Upper lobe of left lung (tissue), 6 donors: Measurements from ENCODE around the gene SEM1. TPM values are rescaled to one million over a fixed set of nuclear protein-coding genes. Genes with fewer than 3 reads are reported as not detected.

ENCODE experiments used
- ATAC-seq, 2 donors: fragments of 200-7000 bp; cut with Tn5 transposase; one replicate each; pipeline ENCODE4 v1.9.1; 2022; ENCODE audit warnings: mild to moderate bottlenecking in 2 of 2, moderate library complexity in 2 of 2; ENCODE audit not compliant: low FRiP score in 2 of 2
- DNase-seq, 2 donors: peaks; one replicate each; pipeline ENCODE4 v3.0.0-alpha.2; 2019 to 2020
- H3K27ac ChIP-seq, 4 donors: fragments of 200-600 bp; sonication (generic); one replicate each; pipeline ENCODE4 v1.5.1; 2016 to 2019
- H3K27me3 ChIP-seq, 4 donors: fragments of 200-600 bp; sonication (generic); one replicate each; pipeline ENCODE4 v1.5.1; 2017 to 2019
- H3K36me3 ChIP-seq, 4 donors: fragments of 200-600 bp; sonication (generic); one replicate each; pipeline ENCODE4 v1.5.1; 2016 to 2019
- H3K4me1 ChIP-seq, 4 donors: fragments of 200-600 bp; sonication (generic); one replicate each; pipeline ENCODE4 v1.5.1; 2018 to 2019
- H3K4me3 ChIP-seq, 4 donors: fragments of 200-600 bp; sonication (generic); one replicate each; pipeline ENCODE4 v1.5.1; 2017 to 2019; ENCODE audit warnings: mild to moderate bottlenecking in 2 of 4, moderate library complexity in 1 of 4
- H3K9me3 ChIP-seq, 4 donors: fragments of 200-600 bp; sonication (generic); one replicate each; pipeline ENCODE4 v1.5.1; 2018 to 2019
- CTCF ChIP-seq, 6 experiments: fragments of 450-650 bp in 4 of 6; fragments of 200-600 bp in 2 of 6; sonication (generic) in 2 of 6; IDR thresholded peaks; one replicate each; pipeline ENCODE4 v1.5.1; 2016 to 2019; ENCODE audit warnings: antibody characterized with exemption in 6 of 6
- EP300 ChIP-seq, 4 donors: sonication (generic); formaldehyde crosslinking; IDR thresholded peaks; one replicate each; pipeline ENCODE4 v1.5.1; 2017; ENCODE audit warnings: antibody characterized with exemption in 4 of 4, control low read depth in 2 of 4
- POLR2A ChIP-seq, 4 donors: fragments of 450-650 bp; IDR thresholded peaks; one replicate each; pipeline ENCODE4 v1.5.1; 2016 to 2017; ENCODE audit warnings: antibody characterized with exemption in 4 of 4, mild to moderate bottlenecking in 2 of 4
- POLR2AphosphoS5 ChIP-seq, 2 donors: sonication (generic); formaldehyde crosslinking; IDR thresholded peaks; one replicate each; pipeline ENCODE4 v1.5.1; 2017; ENCODE audit warnings: antibody characterized with exemption in 2 of 2
- WGBS, 2 donors: methylation state at CpG; one replicate each; pipeline ENCODE4 v1.1.5; 2017 to 2018; 5-methylcytosine and 5-hydroxymethylcytosine counted together
- total RNA-seq, 6 donors: library from RNA; depleted of rRNA in 4 of 6; stranded (reverse); fragments of >200 nt in 4 of 6; gene quantifications; one replicate each; pipeline versions ENCODE4 v1.1.0 to v1.2.1, GENCODE V29; 2016 to 2021
- donor health status: DM: no; HTN: no; CAD: no; lungs with moderate emphysema.
- donor health status: DM: no; HTN: yes; CAD: no; lungs with severe emphysema.

SEM1 gene
- total RNA-seq, 6 donors from 2014 or later: 27.1 to 41.9 (median 32.9) TPM

DNA sequence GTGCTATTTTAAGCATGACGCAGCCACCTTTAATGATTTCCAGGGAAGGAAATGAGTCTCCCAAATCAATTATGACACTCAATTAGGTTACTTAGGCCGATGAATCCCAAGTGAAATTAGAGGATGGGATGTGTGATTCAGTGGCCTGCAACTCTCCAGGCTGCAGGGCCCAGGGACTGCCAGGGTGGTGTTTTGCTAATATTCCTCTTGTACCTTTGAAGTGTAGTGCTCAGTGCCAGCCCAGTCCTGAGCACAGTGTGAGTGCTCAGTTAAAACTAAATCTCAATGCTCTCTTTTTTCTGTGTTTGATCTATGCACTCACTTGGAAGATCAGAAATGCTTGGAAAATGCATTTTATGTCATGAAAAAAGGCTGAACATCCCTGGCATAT is 51.6 kb downstream of the SEM1 start:
- Histone ChIP-seq H3K36me3 (no peaks in the 10 kb centered on the region), H3K4me3 (no peak overlapping the region), H3K9me3 (no peaks in the 10 kb centered on the region), H3K4me1 (no peaks in the 10 kb centered on the region), H3K27me3 (no peaks in the 10 kb centered on the region), H3K27ac (no peak overlapping the region)
- WGBS, 2 donors: 81 to 95% methylated on average over 2 of the region's 2 CpGs
- TF ChIP-seq POLR2A (IDR thresholded peaks at IDR 0.05) (no peak), CTCF (IDR thresholded peaks at IDR 0.05) (no peak), POLR2AphosphoS5 (IDR thresholded peaks at IDR 0.05) (no peak), EP300 (IDR thresholded peaks at IDR 0.05) (no peak)
- DNase-seq: no peak
- no peak for ATAC-seq

DNA sequence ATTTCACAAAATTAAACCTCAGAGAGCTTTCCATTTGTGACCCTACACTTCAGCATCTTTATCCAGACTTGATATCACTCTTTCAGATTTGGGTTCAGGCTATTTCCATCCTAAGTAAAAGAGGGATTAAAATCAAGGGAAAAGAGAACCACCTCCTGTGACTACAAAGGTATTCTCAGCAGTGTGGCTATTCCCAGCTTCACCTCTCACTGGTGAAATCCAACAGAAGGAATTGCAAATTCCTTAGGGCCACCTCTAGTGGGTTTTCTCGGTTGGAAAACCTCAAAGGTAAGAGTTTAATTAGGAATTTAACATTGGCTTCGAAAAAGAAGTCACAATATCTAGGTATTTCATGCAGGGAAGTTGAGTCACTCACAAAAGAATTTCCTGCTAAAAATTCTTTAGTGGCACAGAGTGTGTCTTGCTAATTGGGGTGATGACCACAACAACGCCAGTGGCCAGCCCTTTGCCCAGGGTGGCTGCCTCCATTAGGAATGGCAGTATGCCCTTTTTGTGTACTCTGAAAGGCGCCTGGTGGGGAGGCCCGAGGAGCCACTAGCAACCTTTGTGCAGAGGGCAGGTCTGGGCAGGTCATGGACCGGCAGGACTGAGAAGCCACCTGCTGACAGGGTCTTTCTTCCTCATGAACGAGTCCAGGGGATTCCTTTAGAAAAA is 52.2 kb downstream of the SEM1 start:
- WGBS, 2 donors: 72 to 83% methylated on average over 4 to 7 of the region's 7 CpGs
- H3K36me3 ChIP-seq: no peaks in the 10 kb centered on the region
- H3K27me3 ChIP-seq: no peaks in the 10 kb centered on the region
- H3K4me1 ChIP-seq: no peaks in the 10 kb centered on the region
- TF ChIP-seq EP300 (IDR thresholded peaks at IDR 0.05) (no peak), CTCF (IDR thresholded peaks at IDR 0.05) (no peak), POLR2A (IDR thresholded peaks at IDR 0.05) (no peak), POLR2AphosphoS5 (IDR thresholded peaks at IDR 0.05) (no peak)
- no peak for DNase-seq
- no peak overlapping the region for H3K27ac ChIP-seq
- H3K4me3 ChIP-seq: no peak overlapping the region
- H3K9me3 ChIP-seq: no peaks in the 10 kb centered on the region
- no peak for ATAC-seq

DNA sequence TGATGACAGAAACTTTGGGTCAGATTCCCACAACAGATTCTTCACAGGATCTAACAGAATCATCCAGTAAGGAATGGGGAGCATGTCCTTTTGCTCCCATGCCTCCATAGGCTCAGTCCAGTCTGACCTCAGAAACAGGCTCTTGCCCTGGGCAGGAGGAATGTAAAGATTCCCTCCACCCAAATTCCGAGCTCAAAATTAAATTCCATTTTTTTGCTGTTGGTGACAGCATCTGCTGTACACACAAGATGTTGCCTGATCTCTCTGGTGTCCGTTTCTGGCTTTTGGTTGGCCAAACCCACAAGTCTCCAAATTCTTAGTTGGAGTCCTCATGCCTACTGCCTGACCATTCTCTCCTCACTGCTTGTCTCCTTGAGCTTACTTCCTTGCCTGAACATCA is 53.7 kb downstream of the SEM1 start:
- Histone ChIP-seq H3K36me3 (no peaks in the 10 kb centered on the region), H3K4me1 (no peaks in the 10 kb centered on the region), H3K9me3 (no peaks in the 10 kb centered on the region), H3K27ac (no peak overlapping the region), H3K27me3 (no peaks in the 10 kb centered on the region), H3K4me3 (no peak overlapping the region)
- no peak for DNase-seq
- WGBS, 2 donors: 80 to 91% methylated on average over 2 of the region's 2 CpGs
- ATAC-seq: no peak
- no peak for TF ChIP-seq POLR2A (IDR thresholded peaks at IDR 0.05)
- no peak for TF ChIP-seq CTCF (IDR thresholded peaks at IDR 0.05)
- TF ChIP-seq POLR2AphosphoS5 (IDR thresholded peaks at IDR 0.05): no peak
- TF ChIP-seq EP300 (IDR thresholded peaks at IDR 0.05): no peak

DNA sequence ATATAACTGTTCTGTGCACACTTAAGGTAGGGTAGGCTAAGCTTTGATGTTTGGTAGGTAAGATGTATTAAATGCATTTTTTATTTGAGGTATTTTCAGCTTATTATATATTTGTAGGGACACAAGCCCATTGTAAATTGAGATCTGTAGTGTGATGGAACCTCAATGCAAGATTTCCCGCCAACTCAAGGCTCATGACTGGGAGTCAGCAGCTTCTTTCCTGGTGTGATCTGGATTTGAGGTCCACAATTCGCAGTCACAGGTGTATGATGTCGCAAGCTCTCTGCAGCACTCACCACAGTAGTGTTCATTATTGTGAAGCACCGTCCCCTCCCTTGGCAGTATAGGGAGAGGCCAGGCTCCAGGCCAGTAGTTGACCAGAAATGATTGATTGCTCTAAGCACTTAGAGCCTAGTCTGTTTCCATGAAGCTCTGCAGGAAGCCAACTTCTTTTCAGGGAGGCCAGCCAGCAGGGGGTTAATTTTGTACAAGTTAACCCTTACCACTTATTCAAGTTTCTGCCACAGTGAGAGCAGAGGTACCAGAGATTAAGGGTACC is 54.9 kb downstream of the SEM1 start:
- no peak overlapping the region for H3K4me3 ChIP-seq
- ATAC-seq (no peak), DNase-seq (no peak)
- H3K36me3 ChIP-seq: no peaks in the 10 kb centered on the region
- H3K4me1 ChIP-seq: no peaks in the 10 kb centered on the region
- H3K27ac ChIP-seq: no peak overlapping the region
- no peaks in the 10 kb centered on the region for H3K27me3 ChIP-seq
- no peak for TF ChIP-seq CTCF (IDR thresholded peaks at IDR 0.05)
- TF ChIP-seq EP300 (IDR thresholded peaks at IDR 0.05): no peak
- TF ChIP-seq POLR2AphosphoS5 (IDR thresholded peaks at IDR 0.05): no peak
- no peak for TF ChIP-seq POLR2A (IDR thresholded peaks at IDR 0.05)
- H3K9me3 ChIP-seq: no peaks in the 10 kb centered on the region
- WGBS, 2 donors: 91% methylated on average over 4 of the region's 4 CpGs

- Histone ChIP-seq H3K27ac (no peak overlapping the region), H3K36me3 (no peaks in the 10 kb centered on the region), H3K27me3 (no peaks in the 10 kb centered on the region), H3K4me3 (no peak overlapping the region), H3K4me1 (no peaks in the 10 kb centered on the region), H3K9me3 (no peaks in the 10 kb centered on the region)
- TF ChIP-seq EP300 (IDR thresholded peaks at IDR 0.05) (no peak), CTCF (IDR thresholded peaks at IDR 0.05) (no peak), POLR2AphosphoS5 (IDR thresholded peaks at IDR 0.05) (no peak), POLR2A (IDR thresholded peaks at IDR 0.05) (no peak)
- 80 to 91% methylated on average over 1 of the region's 1 CpG for WGBS, 2 donors
- DNase-seq (no peak), ATAC-seq (no peak)
Measured at GRCh38 chr7:96649981-96650380, 59.7 kb downstream of the SEM1 start.
